Fibroblast of skin of left quadriceps (primary cell): ENCODE data around the gene HECTD2.
"Not testable (repeated sequence)": the region's sequence is repeated elsewhere in the genome, so short reads cannot be mapped to it uniquely, and the experiment has no call there.

Experiments
- DNase-seq, 2 experiments: peaks; one replicate each; pipeline ENCODE4 v3.0.0-alpha.2; 2013; ENCODE audit warnings: low read depth in 2 of 2

The HECTD2 gene

GRCh38 chr10:91472911-91473310 is 62.8 kb downstream of the HECTD2 start:
- DNase-seq: no peak

GRCh38 chr10:91474009-91474408 is 63.9 kb downstream of the HECTD2 start:
- DNase-seq: no peak

GRCh38 chr10:91477236-91477635 is 67.1 kb downstream of the HECTD2 start:
- no peak for DNase-seq

GRCh38 chr10:91479583-91479982 is 69.4 kb downstream of the HECTD2 start:
- DNase-seq: no peak

GRCh38 chr10:91487911-91488582 is 77.9 kb downstream of the HECTD2 start:
- DNase-seq: no peak

GRCh38 chr10:91493313-91493712 is 83.2 kb downstream of the HECTD2 start:
- peak in 1 of 2 experiments; percentile 28 for DNase-seq

- peak in 1 of 2 experiments; percentile 34 for DNase-seq
Observed at GRCh38 chr10:91495402-91495801, 85.3 kb downstream of the HECTD2 start.

GRCh38 chr10:91496016-91496415 is 85.9 kb downstream of the HECTD2 start:
- DNase-seq: no peak

- DNase-seq: peak; percentile 83
Observed at GRCh38 chr10:91511549-91512330, 101.6 kb downstream of the HECTD2 start.

GRCh38 chr10:91512458-91512857 is 102.3 kb downstream of the HECTD2 start:
- no peak for DNase-seq

- no peak for DNase-seq
Observed at GRCh38 chr10:91513598-91514424, 103.7 kb downstream of the HECTD2 start.

- peak; percentile 85 to 89 for DNase-seq
Observed at GRCh38 chr10:91514787-91515186, 104.6 kb downstream of the HECTD2 start.

- DNase-seq: no peak
Observed at GRCh38 chr10:91517394-91517793, 107.2 kb downstream of the HECTD2 start.

GRCh38 chr10:91519899-91520514 is 109.9 kb downstream of the HECTD2 start:
- DNase-seq: no peak

- DNase-seq: no peak
Observed at GRCh38 chr10:91520661-91521060, 110.5 kb downstream of the HECTD2 start.

- DNase-seq: no peak
Observed at GRCh38 chr10:91521439-91521838, 111.3 kb downstream of the HECTD2 start.

GRCh38 chr10:91525896-91526712 is 116.0 kb downstream of the HECTD2 start:
- no peak for DNase-seq

- DNase-seq: no peak
Observed at GRCh38 chr10:91528080-91528479, 117.9 kb downstream of the HECTD2 start.

GRCh38 chr10:91528768-91529167 is 118.6 kb downstream of the HECTD2 start:
- no peak for DNase-seq

- not testable (repeated sequence) for DNase-seq
Observed at GRCh38 chr10:91534789-91535188, 124.6 kb downstream of the HECTD2 start.

- DNase-seq: no peak
Observed at GRCh38 chr10:91536111-91536510, 126.0 kb downstream of the HECTD2 start.
